ENCODE measurements around the gene MAP2K5. TPM values are rescaled to one million over a fixed set of nuclear protein-coding genes. Genes with fewer than 3 reads are reported as not detected.

MAP2K5 gene
- total RNA-seq, 4 donors from 2014 or later = 7.7 to 15.1 (median 12.0) TPM

GRCh38 chr15:67822537-67823313, 280.2 kb downstream of the MAP2K5 start:
- 18% methylated on average over 3 of the region's 46 CpGs; no CpG with 5 or more reads in 1 of the 2 donors for WGBS, 2 donors (ENCODE audit: low coverage in 1 of 2)
- H3K9me3 ChIP-seq = no peaks in the 10 kb centered on the region
- peaks cover 100% of the 10 kb centered on the region for H3K27me3 ChIP-seq
- peak overlapping the region in 1 of 2 donors; percentile 30 for H3K4me3 ChIP-seq
- H3K4me1 ChIP-seq = peaks cover 0 to 80% (median 31%) of the 10 kb centered on the region in 3 donors
- no peak for TF ChIP-seq CTCF (IDR thresholded peaks at IDR 0.05)
- no peak for TF ChIP-seq POLR2AphosphoS5 (IDR thresholded peaks at IDR 0.05)
- no peak for TF ChIP-seq POLR2A (IDR thresholded peaks at IDR 0.05)
- TF ChIP-seq EP300 (IDR thresholded peaks at IDR 0.05) = no peak
- H3K36me3 ChIP-seq = no peaks in the 10 kb centered on the region
- H3K27ac ChIP-seq = no peak overlapping the region
- ATAC-seq = no peak

GRCh38 chr15:67823314-67824196, 281.1 kb downstream of the MAP2K5 start:
- no peak for TF ChIP-seq POLR2AphosphoS5 (IDR thresholded peaks at IDR 0.05)
- TF ChIP-seq EP300 (IDR thresholded peaks at IDR 0.05) = no peak
- TF ChIP-seq CTCF (IDR thresholded peaks at IDR 0.05) = no peak
- no peak for TF ChIP-seq POLR2A (IDR thresholded peaks at IDR 0.05)
- no peak overlapping the region for H3K27ac ChIP-seq
- H3K4me1 ChIP-seq = peaks cover 0 to 88% (median 39%) of the 10 kb centered on the region in 3 donors
- H3K4me3 ChIP-seq = peak overlapping the region in 1 of 2 donors; percentile 30
- no peak for ATAC-seq
- no peaks in the 10 kb centered on the region for H3K9me3 ChIP-seq
- WGBS, 2 donors (ENCODE audit: low coverage in 1 of 2) = 0 to 1% methylated on average over 10 to 23 of the region's 94 CpGs
- H3K27me3 ChIP-seq = peaks cover 100% of the 10 kb centered on the region
- H3K36me3 ChIP-seq = no peaks in the 10 kb centered on the region

- no peak overlapping the region for H3K4me3 ChIP-seq
- no peak overlapping the region for H3K27ac ChIP-seq
- no peaks in the 10 kb centered on the region for H3K36me3 ChIP-seq
- peaks cover 0 to 96% (median 44%) of the 10 kb centered on the region in 3 donors for H3K4me1 ChIP-seq
- TF ChIP-seq POLR2AphosphoS5 (IDR thresholded peaks at IDR 0.05) (no peak), POLR2A (IDR thresholded peaks at IDR 0.05) (no peak), CTCF (IDR thresholded peaks at IDR 0.05) (no peak), EP300 (IDR thresholded peaks at IDR 0.05) (no peak)
- H3K27me3 ChIP-seq = peaks cover 100% of the 10 kb centered on the region
- no peak for ATAC-seq
- no peaks in the 10 kb centered on the region for H3K9me3 ChIP-seq
- 2 to 4% methylated on average over 11 to 14 of the region's 21 CpGs for WGBS, 2 donors (ENCODE audit: low coverage in 1 of 2)
Observed at GRCh38 chr15:67824197-67824968, 281.9 kb downstream of the MAP2K5 start.

GRCh38 chr15:67824976-67825880, 282.7 kb downstream of the MAP2K5 start, which contains the start of gene SKOR1:
Gene SKOR1, plus strand, starts transcription at chr15:67825509. Its CDS starts 94 bp downstream, at chr15:67825603.
- Histone ChIP-seq H3K36me3 (no peaks in the 10 kb centered on the region), H3K27ac (no peak within 1 kb of the TSS), H3K4me3 (peak within 1 kb of the TSS in 1 of 2 donors; percentile 28), H3K9me3 (no peaks in the 10 kb centered on the region), H3K4me1 (peaks cover 0 to 96% (median 44%) of the 10 kb centered on the region in 3 donors), H3K27me3 (peaks cover 100% of the 10 kb centered on the region)
- no peak for ATAC-seq
- 2 to 3% methylated on average over 10 to 17 of the region's 58 CpGs for WGBS, 2 donors (ENCODE audit: low coverage in 1 of 2)
- TF ChIP-seq POLR2AphosphoS5 (IDR thresholded peaks at IDR 0.05) = no peak
- TF ChIP-seq EP300 (IDR thresholded peaks at IDR 0.05) = no peak
- TF ChIP-seq CTCF (IDR thresholded peaks at IDR 0.05) = no peak
- no peak for TF ChIP-seq POLR2A (IDR thresholded peaks at IDR 0.05)
